MM.1S (cell line): ENCODE results near the gene SLC39A6.
"Not testable (repeated sequence)": the region's sequence is repeated elsewhere in the genome, so short reads cannot be mapped to it uniquely, and the experiment has no call there.

Source experiments
- CTCF ChIP-seq: fragments of 300-600 bp; sonication (generic); IDR thresholded peaks from 2 replicates; pipeline ENCODE4 v1.5.1; 2016; ENCODE audit warnings: antibody characterized with exemption, low read length, mixed read lengths
- EZH2 ChIP-seq: fragments of 300-600 bp; sonication (generic); optimal IDR thresholded peaks from 2 replicates; pipeline ENCODE3; 2017; ENCODE audit warnings: low read depth, mild to moderate bottlenecking, antibody characterized with exemption, low read length, mixed read lengths

DNA sequence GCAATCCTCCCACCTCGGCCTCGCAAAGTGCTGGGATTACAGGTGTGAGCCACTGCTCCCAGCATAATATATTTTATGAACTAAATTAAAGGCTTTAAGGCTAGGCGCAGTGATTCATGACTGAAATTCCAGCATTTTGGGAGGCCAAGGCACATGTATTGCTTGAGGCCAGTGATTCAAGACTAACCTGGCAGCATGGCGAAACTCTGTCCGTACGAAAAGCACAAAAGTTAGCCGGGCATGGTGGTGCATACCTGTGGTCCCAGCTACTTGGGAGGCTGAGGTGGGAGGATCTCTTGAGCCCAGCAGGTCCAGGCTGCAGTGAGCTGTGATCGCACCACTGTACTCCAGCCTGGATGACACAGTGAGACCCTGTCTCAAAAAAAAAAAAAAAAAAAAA is 56.7 kb downstream of the SLC39A6 start:
- TF ChIP-seq CTCF, EZH2: not testable (repeated sequence)
